Mucosa of gallbladder (tissue), 1 donor: ENCODE data around the gene TRAF5. TPM values are rescaled to one million over a fixed set of nuclear protein-coding genes. Genes with fewer than 3 reads are reported as not detected.
"Not testable (repeated sequence)": the region's sequence is repeated elsewhere in the genome, so short reads cannot be mapped to it uniquely, and the experiment has no call there.

Experiments used
- DNase-seq: peaks from one replicate; pipeline ENCODE4 v3.0.0-alpha.2; 2020; ENCODE audit warnings: low spot score
- total RNA-seq: library from RNA; stranded (reverse); gene quantifications from one replicate; pipeline ENCODE4 v1.2.1, GENCODE V29; 2021
- donor health status: DM: no; HTN: no; CAD: no.

TRAF5 gene
- total RNA-seq, 1 donor from 2014 or later: 18.5 TPM

GRCh38 chr1:211345719-211346118 is 19.1 kb downstream of the TRAF5 start:
- DNase-seq: no peak

GRCh38 chr1:211347077-211347844 is 20.6 kb downstream of the TRAF5 start:
- DNase-seq: no peak

- no peak for DNase-seq
Measured at GRCh38 chr1:211348547-211348946, 21.9 kb downstream of the TRAF5 start.

GRCh38 chr1:211349741-211350140 is 23.1 kb downstream of the TRAF5 start:
- no peak for DNase-seq

- DNase-seq: not testable (repeated sequence)
Measured at GRCh38 chr1:211352055-211352454, 25.4 kb downstream of the TRAF5 start.

- no peak for DNase-seq
Measured at GRCh38 chr1:211352465-211352864, 25.8 kb downstream of the TRAF5 start.

GRCh38 chr1:211352985-211353515 is 26.4 kb downstream of the TRAF5 start:
- DNase-seq: peak; percentile 41

GRCh38 chr1:211353562-211354212 is 27.1 kb downstream of the TRAF5 start:
- no peak for DNase-seq

- no peak for DNase-seq
Measured at GRCh38 chr1:211355873-211356272, 29.2 kb downstream of the TRAF5 start.

GRCh38 chr1:211356723-211357407 is 30.2 kb downstream of the TRAF5 start:
- DNase-seq: no peak

GRCh38 chr1:211358685-211359084 is 32.1 kb downstream of the TRAF5 start:
- DNase-seq: no peak

GRCh38 chr1:211359876-211360275 is 33.2 kb downstream of the TRAF5 start:
- DNase-seq: no peak

GRCh38 chr1:211361202-211361601 is 34.6 kb downstream of the TRAF5 start:
- DNase-seq: no peak

GRCh38 chr1:211369640-211370039 is 43.0 kb downstream of the TRAF5 start:
- no peak for DNase-seq

GRCh38 chr1:211370669-211371068 is 44.0 kb downstream of the TRAF5 start:
- no peak for DNase-seq

- no peak for DNase-seq
Measured at GRCh38 chr1:211371406-211372105, 44.9 kb downstream of the TRAF5 start.

- DNase-seq: no peak
Measured at GRCh38 chr1:211372463-211372862, 45.8 kb downstream of the TRAF5 start.

GRCh38 chr1:211375146-211375818 is 48.6 kb downstream of the TRAF5 start:
- DNase-seq: no peak

- no peak for DNase-seq
Measured at GRCh38 chr1:211375949-211376348, 49.3 kb downstream of the TRAF5 start.

- no peak for DNase-seq
Measured at GRCh38 chr1:211376807-211377470, 50.3 kb downstream of the TRAF5 start.
